ENCODE results near the gene KIF13A.

DNA sequence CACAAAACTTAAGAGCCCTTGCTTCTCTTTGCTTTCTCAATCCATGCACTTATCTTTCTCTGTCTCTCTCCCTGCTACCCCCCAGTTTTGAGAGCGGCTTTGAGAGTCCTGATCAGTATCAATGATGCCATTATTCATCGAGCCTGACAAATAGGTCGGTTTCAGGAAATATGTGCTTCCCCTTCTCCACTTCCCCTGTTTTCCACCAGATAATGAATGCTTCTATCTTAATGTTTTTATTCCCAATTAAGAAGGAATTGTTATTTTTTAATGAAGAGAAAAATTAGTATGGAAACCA lies 117.7 kb downstream of the KIF13A start:
- TF ChIP-seq POLR2A (IDR thresholded peaks at IDR 0.05; ENCODE audit: low read depth, low read length): no peak
- TF ChIP-seq, protein P1, sequence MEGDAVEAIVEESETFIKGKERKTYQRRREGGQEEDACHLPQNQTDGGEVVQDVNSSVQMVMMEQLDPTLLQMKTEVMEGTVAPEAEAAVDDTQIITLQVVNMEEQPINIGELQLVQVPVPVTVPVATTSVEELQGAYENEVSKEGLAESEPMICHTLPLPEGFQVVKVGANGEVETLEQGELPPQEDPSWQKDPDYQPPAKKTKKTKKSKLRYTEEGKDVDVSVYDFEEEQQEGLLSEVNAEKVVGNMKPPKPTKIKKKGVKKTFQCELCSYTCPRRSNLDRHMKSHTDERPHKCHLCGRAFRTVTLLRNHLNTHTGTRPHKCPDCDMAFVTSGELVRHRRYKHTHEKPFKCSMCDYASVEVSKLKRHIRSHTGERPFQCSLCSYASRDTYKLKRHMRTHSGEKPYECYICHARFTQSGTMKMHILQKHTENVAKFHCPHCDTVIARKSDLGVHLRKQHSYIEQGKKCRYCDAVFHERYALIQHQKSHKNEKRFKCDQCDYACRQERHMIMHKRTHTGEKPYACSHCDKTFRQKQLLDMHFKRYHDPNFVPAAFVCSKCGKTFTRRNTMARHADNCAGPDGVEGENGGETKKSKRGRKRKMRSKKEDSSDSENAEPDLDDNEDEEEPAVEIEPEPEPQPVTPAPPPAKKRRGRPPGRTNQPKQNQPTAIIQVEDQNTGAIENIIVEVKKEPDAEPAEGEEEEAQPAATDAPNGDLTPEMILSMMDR (IDR thresholded peaks at IDR 0.05; ENCODE audit: extremely low read depth in 1 of 2, insufficient read depth in 1 of 2, low read depth in 1 of 2, low read length in 2 of 2): no peak
- TF ChIP-seq EZH2 (IDR thresholded peaks at IDR 0.05; ENCODE audit: borderline replicate concordance, low read depth, low read length, severe bottlenecking): no peak
- TF ChIP-seq, protein P2, sequence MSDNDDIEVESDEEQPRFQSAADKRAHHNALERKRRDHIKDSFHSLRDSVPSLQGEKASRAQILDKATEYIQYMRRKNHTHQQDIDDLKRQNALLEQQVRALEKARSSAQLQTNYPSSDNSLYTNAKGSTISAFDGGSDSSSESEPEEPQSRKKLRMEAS (IDR thresholded peaks at IDR 0.05; ENCODE audit: insufficient read depth, insufficient read length): no peak
- TF ChIP-seq POLR2AphosphoS5 (IDR thresholded peaks at IDR 0.05; ENCODE audit: insufficient read depth, low read depth, low read length): no peak

Measured in endothelial cell of umbilical vein (primary cell).